Measurements from ENCODE around the gene RFX1. TPM values are rescaled to one million over a fixed set of nuclear protein-coding genes. Genes with fewer than 3 reads are reported as not detected.

The RFX1 gene
- 2.6 to 5.7 TPM (median 5.1 TPM) in 5 replicates for total RNA-seq (2022; extraction: Qiagen RNA extraction)

GRCh38 chr19:14006085-14006765 lies at the start of gene RFX1:
RFX1 (minus strand) TSS chr19:14006320; CDS start chr19:13993843, 12,477 bp downstream.

GRCh38 chr19:14031719-14032480 lies 25.8 kb upstream of the RFX1 start, which contains the start of gene IL27RA:
IL27RA (plus strand) TSS chr19:14031762; CDS start chr19:14031873, 111 bp downstream.

GRCh38 chr19:14027856-14028450 lies 21.8 kb upstream of the RFX1 start, which contains the start of gene RLN3:
RLN3 (plus strand) TSS chr19:14028148; CDS start chr19:14028205, 57 bp downstream.

GRCh38 chr19:13952154-13952930 lies 53.8 kb downstream of the RFX1 start, which contains the start of gene DCAF15:
DCAF15 (plus strand) TSS chr19:13952509; CDS start chr19:13952513, 4 bp downstream.

GRCh38 chr19:13938301-13939064 lies 67.6 kb downstream of the RFX1 start, which contains the start of gene PODNL1:
PODNL1 (minus strand) TSS chr19:13938417; CDS start chr19:13938181, 236 bp downstream.

Other genes with a start within 250 kb of the RFX1 start
- gene MRI1, start 241.8 kb downstream of the RFX1 start, total RNA-seq (2022; extraction: Qiagen RNA extraction), result 7.9 to 15.5 TPM (median 13.4 TPM) in 5 replicates
- 148 to 212 TPM (median 205 TPM) in 5 replicates for gene C19orf53, start 231.9 kb downstream of the RFX1 start, total RNA-seq (2022; extraction: Qiagen RNA extraction)
- 2.9 to 4.5 TPM (median 4.0 TPM) in 5 replicates for gene ZSWIM4, start 210.9 kb downstream of the RFX1 start, total RNA-seq (2022; extraction: Qiagen RNA extraction)
- gene NANOS3, start 129.2 kb downstream of the RFX1 start, total RNA-seq (2022; extraction: Qiagen RNA extraction), result 1.4 to 3.8 TPM (median 2.4 TPM) in 5 replicates
- 0.38 to 1.6 TPM (median 0.49 TPM) in 3 of 5 replicates, not detected in the others for gene BRME1, start 100.2 kb downstream of the RFX1 start, total RNA-seq (2022; extraction: Qiagen RNA extraction)
- 6.8 to 10.7 TPM (median 9.5 TPM) in 5 replicates for gene CC2D1A, start 100.1 kb downstream of the RFX1 start, total RNA-seq (2022; extraction: Qiagen RNA extraction)
- gene PODNL1, start 67.9 kb downstream of the RFX1 start, total RNA-seq (2022; extraction: Qiagen RNA extraction), result 0.62 to 1.8 TPM (median 1.4 TPM) in 5 replicates
- gene DCAF15, start 53.8 kb downstream of the RFX1 start, total RNA-seq (2022; extraction: Qiagen RNA extraction), result 13.8 to 23.9 TPM (median 22.1 TPM) in 5 replicates
- gene RLN3, start 21.8 kb upstream of the RFX1 start, total RNA-seq (2022; extraction: Qiagen RNA extraction), result not detected in 5 replicates
- 7.8 to 10.5 TPM (median 9.7 TPM) in 5 replicates for gene IL27RA, start 25.4 kb upstream of the RFX1 start, total RNA-seq (2022; extraction: Qiagen RNA extraction)
- gene PALM3, start 55.8 kb upstream of the RFX1 start, total RNA-seq (2022; extraction: Qiagen RNA extraction), result 1.8 to 2.8 TPM (median 2.1 TPM) in 5 replicates
- 2.9 to 5.1 TPM (median 4.1 TPM) in 5 replicates for gene MISP3, start 66.5 kb upstream of the RFX1 start, total RNA-seq (2022; extraction: Qiagen RNA extraction)
- not detected in 5 replicates for gene C19orf67, start 79.5 kb upstream of the RFX1 start, total RNA-seq (2022; extraction: Qiagen RNA extraction)
- gene SAMD1, start 84.4 kb upstream of the RFX1 start, total RNA-seq (2022; extraction: Qiagen RNA extraction), result 30.0 to 42.9 TPM (median 39.6 TPM) in 5 replicates
- gene PRKACA, start 111.4 kb upstream of the RFX1 start, total RNA-seq (2022; extraction: Qiagen RNA extraction), result 28.0 to 35.9 TPM (median 31.8 TPM) in 5 replicates
- 28.3 to 32.4 TPM (median 31.5 TPM) in 5 replicates for gene ASF1B, start 130.3 kb upstream of the RFX1 start, total RNA-seq (2022; extraction: Qiagen RNA extraction)
- 3.5 to 6.9 TPM (median 5.1 TPM) in 5 replicates for gene ADGRL1, start 199.8 kb upstream of the RFX1 start, total RNA-seq (2022; extraction: Qiagen RNA extraction)

Data from A549 treated with Mapracorat at 1 μM for 4 hours (cell line).